HuH-7.5 (cell line): Measurements from ENCODE around the gene HIBCH.
"Not testable (repeated sequence)": the region's sequence is repeated elsewhere in the genome, so short reads cannot be mapped to it uniquely, and the experiment has no call there.

ENCODE experiments used
- DNase-seq: peaks from one replicate; pipeline ENCODE4 v3.0.0; 2011; ENCODE audit warnings: low spot score

HIBCH gene

DNA sequence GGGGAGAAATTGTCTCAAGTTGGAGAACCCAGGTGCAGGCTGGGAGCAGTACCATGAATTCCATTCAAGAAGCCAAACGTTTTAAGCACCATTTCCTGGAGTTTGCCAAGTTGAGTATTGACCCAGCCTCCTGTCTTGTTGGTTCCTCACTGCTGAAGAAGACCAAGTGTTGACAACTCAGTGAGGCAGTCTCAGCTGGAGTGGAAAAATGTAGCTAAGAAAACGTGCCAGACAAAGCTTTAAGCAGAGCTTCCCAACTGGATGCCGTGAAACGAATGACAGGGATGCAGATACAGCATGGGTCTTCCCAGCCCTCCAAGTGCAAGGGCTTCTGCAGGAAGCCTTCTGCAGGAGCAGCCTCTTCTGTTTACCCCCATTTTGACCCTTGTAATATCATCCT, 23.0 kb upstream of the HIBCH start:
- no peak for DNase-seq

DNA sequence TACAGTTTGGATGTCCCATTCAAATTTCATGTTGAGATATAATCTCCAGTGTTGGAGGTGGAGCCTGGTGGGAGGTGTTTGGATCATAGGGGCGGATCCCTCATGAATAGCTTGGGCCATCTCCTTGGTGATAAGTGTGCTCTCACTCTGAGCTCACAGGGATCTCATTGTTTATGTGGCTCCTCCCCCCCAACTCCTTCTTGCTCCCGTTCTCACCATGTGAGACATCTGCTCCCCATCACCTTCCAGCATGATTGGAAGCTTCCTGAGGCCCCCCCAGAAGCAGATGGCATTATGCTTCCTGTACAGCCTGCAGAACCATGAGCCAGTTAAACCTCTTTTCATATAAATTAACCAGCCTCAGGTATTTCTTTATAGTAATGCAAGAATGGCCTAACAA, 20.7 kb upstream of the HIBCH start:
- no peak for DNase-seq

DNA sequence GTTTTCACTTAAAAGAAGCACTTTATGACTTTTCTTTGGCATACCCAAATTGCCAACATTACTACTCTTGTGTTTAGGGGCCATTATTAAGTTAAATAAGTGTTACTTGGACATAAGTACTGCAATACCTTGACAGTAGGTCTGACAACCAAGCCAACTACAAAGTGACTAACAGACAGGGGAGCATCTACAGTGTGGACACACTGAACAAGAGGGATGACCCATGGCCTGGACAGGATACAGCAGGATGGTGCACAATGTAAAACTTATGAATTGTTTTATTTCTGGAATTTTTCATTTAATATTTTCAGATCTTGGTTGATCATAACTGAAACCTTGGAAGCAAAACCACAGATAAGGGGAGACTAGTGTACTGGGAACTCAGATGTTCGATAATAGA, 19.8 kb upstream of the HIBCH start:
- DNase-seq: no peak

DNA sequence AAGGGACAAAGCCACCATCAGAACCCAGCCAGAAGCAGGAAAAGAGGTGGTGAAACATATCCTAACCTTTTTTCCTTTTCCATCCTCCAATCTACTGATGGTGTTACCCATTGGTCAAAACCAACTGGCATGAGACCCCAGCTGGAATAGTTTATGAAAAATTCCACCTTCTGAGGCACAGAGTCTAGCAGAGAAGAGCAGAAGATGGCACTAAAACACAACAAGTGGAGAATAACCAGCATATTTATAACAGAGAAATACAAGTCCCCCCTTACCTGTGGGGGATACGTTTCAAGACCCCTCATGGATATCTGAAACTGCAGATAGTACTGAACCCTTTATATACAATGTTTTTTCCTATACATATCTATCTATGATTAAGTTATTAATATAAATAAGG, 18.8 kb upstream of the HIBCH start:
- no peak for DNase-seq

DNA sequence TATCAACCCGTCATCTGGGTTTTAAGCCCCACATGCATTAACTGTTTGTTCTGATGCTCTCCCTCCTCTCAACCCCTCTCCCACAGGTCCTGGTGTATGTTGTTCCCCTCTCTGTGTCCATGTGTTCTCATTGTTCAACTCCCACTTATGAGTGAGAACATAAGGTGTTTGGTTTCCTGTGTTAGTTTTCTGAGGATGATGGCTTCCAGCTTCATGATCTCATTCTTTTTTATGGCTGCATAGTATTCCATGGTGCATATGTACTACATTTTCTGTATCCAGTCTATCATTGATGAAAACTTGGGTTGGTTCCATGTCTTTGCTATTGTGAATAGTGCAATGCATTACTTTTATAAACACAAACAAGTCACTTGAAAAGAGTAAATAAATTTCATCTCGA, 16.8 kb upstream of the HIBCH start:
- DNase-seq: no peak

DNA sequence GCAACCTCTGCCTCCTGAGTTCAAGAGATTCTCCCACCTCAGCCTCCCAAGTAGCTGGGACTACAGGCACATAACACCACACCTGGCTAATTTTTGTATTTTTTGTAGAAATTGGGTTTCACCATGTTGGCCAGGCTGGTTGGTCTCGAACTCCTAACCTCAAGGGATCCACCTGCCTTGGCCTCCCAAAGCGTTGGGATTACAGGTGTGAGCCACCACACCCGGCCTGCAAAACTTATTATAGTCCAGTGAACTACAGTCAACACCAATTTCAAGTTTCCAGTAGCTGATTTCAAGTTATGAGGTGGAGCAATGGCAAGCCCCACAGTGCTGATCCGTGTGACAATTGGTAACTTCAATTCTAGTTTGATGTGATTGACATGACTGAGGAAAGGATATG, 16.0 kb upstream of the HIBCH start:
- not testable (repeated sequence) for DNase-seq

DNA sequence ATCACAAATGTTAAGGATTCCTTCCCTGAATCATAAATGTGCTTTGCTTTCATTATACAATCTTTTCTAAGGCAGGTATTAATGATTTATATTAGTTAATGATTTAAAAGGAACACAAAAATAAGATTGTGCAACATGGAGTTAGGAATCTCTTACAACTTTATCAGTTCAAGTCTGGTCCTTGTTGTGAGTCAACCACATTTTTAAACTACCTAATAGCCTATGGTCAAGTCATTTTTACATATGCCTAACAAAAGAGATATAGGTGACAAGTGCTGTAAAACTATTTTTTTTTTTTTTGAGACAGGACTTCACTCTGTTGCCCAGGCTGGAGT, 15.6 kb upstream of the HIBCH start:
- DNase-seq: no peak

DNA sequence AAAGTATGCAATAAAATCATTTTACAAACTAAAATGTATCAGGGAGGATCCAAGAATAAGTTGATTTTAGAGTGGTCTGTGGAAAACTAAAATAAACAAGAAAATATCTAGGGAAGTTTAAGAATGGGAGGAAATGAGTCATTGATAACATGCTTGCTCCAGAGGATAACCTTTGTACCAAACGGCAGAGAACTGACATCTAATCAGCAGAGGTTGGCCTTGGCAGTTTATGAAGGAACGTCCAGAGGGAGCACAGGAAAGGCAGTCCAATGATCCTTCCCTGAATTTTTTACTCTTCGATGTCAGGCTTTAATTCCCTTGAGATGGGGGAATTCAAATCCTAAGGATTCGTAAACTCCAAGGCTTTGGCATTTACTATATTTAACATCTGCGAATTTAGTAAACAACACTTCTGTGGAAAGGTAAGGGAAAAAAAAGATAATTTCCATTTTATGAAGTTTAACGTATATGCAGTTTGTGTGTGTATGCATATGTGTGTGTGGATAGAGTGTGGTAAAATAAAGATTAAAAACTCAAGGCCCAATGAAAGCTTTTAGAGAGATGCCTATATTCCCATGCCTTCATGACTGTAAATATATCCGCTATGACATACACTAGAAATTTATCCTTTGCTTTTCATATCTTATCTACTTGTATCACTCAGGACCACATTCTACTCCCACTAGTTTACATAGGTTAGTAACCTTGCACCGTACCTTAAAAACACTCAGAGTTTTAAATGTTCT, 15.0 kb upstream of the HIBCH start:
- DNase-seq: no peak

DNA sequence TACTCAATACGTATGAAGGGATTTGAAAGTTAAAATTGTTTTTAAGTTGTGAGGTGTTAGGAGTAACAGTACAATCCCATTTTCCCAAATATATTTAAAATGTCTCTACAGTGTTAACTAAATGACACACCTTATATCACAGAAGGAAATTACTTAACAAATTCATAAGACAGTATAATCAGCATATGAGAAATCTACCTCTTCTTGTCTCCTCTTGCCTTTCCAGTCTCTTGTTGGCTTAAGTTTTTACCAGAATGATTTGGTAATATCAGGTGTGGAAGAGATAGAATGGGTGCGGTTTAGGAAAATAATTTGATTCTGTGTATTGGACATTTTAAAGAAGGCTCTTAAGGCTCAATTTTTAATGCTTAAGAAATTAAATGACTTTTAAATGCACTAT, 14.3 kb upstream of the HIBCH start:
- no peak for DNase-seq

DNA sequence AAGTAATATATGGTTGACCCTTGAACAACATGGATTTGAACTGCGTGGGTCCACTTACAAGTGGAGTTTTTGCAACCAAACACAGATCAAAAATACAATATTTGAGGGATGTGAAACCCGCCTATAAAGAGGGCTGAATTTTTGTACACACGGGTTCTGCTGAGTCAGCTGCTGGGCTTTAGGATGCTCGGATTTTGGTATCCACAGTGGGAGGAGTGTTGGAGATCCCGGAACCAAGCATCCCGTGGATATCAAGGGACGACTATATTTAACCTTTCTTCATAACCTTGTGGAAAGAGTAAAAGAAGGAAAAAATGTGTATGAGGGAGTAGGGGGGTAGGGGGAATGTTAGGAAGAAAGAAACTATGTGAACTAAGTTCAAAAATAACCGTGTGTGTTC, 13.8 kb upstream of the HIBCH start:
- no peak for DNase-seq

DNA sequence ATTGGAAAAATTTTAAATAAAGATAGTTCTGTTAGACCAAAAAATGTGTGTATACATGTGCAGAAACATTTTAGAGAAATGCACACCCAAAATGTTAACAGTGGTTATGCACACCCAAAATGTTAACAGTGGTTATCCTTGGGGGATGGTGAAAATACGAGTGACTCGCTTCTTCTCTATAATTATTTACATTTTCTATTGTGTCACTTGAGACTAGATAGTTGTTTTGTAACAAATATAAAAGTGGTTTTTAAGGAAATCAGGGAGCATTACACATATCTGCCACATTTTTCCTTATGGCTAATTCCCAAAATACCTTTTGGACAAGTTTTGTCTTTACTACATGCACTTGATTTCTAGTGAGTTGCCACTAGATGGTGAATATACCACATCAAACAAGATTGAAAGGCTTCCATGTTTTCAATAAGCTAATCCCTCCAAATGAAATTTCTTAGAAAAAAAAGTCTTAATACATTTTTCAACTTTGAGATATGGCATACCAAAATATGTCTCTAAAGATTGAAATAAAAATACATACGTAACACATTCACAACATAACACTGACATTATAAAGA, 9.0 kb upstream of the HIBCH start:
- no peak for DNase-seq

DNA sequence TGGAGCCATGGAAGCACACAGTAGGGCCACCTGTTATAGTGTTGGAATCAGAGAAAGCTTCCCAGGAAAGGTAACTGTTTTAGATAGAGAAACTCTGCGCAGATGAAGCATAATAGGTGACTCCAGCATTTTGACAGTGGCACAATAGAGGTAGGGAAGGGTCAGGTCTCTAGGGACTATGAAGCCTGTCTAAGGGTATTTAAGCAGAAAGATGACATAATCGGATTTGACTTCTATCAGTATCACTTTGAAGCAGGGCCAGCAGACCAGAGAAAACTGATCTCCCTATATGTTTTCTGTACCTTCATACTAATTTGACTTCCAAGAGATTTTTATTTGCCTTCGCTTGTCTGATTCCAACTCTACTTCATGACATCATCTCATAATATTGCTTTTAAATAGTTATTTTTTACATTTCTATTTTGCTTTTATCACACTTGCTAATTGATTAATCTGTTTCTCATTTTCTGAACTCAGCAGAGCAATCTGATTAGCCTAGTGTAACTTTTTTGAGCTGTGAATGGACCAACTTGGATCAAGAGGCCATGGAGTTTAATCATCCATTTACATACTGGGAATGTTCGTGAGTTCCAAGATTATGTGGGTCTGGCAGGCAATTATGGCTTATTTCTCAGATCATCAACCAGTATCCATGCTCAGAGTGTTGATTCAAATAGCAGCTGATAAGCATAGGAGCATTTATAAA, 8.4 kb upstream of the HIBCH start:
- DNase-seq: no peak

DNA sequence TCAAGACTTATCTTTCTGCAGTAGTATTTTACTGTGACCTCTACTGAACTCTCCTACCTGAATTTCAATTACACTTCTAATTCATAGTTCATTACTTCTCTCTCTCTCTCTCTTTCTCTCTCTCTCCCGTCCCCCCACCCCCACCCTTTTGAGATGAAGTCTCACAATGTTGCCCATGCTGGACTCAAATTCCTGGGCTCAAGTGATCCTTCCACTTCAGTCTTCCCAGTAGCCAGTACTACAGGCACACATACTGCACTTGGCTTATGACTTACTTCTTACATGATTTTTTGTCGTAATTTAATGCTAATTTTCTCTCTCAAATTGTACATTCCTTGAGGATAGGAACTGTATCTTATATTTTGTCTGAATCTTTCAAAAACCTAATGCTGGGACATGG, 6.0 kb upstream of the HIBCH start:
- no peak for DNase-seq

DNA sequence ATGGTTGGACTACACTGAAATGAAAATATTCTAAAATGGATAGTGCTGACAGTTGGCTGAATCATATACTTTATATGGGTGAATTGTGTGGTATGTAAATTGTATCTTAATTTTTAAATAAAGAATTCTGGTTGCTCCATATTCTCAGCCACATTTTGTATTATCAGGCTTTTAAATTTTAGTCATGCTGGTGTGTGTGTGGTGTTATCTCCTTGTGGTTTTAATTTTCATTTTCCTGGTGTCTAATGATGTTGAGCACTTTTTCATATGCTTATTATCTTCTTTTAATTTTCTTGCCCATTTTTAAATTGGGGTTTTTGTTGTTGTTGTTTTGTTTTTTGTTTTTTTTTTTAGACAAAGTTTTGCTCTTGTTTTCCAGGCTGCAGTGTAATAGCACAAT, 3.8 kb upstream of the HIBCH start:
- DNase-seq: no peak

DNA sequence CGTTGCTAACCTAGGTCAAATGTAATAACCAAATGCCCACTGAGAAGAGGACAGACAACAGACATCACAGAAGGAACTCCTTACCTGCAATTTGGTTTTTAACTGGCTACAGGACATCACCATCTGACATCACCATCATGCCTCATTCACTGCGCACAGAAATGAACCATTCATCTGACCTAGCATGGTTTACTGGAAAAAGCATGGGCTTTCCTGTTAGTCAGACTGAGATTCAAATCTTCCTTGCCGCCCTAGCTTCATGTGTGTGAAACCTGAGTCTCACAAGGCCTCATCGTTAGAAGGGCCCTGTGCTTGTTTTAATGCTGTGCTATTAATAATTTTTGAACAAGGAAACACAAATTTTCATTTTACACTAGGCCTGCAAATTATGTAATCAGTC, 1.1 kb upstream of the HIBCH start:
- DNase-seq: no peak

DNA sequence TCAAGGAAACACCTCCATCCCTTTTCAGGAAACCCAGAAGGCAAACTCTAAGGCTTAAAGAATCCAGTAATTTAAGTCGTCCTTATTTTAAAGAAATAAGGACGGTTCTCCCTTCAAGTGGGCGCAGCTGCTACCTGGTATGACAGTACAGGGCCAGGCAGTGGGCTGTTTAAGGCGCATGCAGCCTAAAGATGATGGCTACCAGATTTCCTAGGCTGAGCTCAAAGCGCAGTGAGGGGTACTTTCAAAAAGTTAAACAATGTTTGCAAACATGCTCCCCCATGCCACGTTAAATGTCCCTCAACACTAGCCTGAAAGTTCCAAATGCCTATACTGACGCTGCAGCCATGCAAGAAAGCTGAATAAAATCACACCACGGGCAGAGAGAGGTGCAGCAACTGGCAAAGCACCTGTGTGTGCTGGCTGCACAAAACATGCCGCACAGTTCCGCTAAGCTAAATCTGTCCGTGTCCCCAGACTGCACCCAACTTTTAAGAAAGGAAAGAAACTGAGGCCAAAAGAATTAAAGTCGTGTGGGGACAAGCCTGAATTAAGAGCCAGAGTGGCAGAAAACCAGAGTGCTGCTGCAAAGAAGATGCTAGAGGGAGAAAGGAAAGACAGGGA, 583 bp downstream of the HIBCH start:
- no peak for DNase-seq

DNA sequence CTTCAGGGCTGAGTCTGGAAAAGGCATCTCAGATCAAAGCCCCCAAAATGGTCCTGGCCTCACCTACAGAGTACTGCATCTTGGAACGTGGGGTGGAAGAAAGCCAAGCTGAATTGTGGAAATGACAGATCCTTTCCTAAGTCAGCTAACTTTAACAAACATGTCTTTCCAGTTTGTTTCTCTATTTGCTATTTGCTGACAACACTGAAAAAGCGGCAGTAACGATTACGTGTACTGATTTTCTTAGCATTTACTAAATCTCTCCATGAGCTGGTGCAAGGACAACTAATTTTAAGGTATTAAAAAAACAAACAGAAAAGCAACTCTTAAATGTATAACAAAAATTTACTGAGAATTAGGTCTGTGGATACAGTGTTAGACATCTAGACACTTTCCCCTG, 1.1 kb downstream of the HIBCH start:
- no peak for DNase-seq

DNA sequence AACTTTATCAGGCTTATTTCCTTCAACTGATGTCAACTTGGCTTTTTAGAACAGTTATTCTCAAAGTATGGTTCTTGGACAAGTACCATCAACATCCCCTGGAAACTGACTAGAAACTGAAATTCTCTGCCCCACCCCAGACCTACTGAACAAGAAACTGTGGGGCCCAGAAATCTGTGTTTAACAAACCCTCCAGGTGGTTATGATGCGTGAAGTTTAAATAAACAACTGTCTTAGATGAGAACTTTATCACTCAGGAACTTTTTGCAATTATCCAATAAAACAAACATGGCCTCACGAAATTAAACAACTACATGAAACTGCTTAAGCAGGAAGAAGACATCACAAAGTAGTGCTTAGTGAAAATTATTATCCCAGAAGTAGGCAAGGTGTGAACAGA, 4.4 kb downstream of the HIBCH start:
- no peak for DNase-seq

DNA sequence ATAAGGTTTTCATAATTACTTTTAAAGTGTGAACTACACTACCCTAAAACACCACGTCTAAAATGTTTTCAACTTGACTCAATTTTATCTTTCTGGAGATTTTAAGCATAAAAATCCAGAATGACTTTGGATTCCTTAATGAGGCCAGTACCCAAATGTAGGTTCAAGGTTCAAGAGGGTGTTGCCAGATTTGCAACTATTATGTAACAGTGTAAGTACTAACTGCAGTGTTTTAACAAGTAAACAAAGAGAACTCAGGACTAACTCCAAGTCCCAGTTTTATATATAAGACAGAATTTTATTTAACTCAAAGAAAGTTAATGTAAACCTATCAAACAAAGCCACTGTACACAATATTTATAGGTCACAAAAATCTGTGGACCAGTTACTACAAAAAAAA, 5.7 kb downstream of the HIBCH start:
- DNase-seq: no peak

DNA sequence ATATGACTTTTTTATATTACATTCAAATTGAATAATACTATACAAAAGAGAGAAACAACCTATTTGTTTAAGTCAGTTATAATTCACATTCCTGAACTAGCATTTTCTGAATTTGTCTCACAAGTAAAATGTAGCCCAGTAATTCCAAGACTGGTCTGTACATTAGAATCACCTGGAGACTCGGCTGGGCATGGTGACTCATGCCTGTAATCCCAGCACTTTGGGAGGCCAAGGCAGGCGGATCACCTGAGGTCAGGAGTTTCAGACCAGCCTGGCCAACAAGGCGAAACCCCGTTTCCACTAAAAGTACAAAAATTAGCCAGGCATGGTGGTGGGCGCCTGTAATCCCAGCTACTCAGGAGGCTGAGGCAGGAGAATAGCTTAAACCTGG, 7.0 kb downstream of the HIBCH start:
- not testable (repeated sequence) for DNase-seq

DNA sequence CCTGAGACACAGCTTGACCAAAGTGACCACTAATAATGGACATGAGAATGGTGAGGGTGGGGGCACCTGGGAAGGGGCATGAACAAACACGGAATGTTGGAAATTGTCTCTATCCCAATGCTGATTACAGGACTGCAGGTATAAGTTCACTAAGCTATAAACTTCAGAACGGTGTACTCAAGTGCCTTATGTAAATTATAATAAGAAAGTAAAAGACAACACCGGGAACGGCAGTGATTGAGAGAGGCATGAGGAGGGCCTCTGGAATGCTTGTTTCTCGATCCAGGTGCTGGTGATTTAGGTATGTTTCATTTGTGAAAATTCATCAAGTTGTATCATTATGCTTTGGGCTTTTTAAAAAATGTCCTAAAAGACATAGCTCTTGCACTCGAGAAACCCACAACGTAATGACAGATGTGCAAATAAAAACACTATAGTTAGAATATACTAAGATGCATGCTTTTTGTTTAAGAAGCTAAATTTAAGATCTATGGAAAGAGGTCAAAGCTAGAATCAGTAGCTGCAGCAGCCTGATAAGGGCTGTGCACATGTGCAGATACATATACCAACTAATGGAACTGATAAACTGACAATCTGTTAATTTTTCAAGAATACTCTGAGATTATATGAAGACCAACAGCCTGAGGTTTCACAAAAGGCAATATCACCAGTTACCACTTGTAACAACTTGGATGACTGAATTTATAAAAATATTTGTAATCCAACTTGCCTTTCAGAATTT, 7.6 kb downstream of the HIBCH start:
- DNase-seq: no peak

DNA sequence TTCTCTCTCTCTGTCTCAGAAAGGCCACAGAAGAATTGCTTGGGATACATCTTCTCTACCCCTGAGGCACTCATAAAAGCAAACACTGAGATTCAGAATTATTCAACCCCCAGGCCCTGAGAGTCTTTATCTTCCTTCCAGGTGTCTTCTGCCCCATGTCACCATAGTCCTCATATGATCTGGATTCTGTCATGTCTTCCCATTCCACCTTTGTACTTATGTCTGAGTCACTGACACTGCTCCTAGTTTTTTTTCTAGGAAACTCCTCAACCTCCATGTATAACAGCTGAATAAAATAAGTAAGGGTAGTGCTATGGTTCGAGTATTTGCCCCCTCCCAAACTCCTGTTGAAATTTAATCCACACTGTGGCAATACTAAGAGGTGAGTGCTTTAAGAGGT, 11.6 kb downstream of the HIBCH start:
- no peak for DNase-seq

DNA sequence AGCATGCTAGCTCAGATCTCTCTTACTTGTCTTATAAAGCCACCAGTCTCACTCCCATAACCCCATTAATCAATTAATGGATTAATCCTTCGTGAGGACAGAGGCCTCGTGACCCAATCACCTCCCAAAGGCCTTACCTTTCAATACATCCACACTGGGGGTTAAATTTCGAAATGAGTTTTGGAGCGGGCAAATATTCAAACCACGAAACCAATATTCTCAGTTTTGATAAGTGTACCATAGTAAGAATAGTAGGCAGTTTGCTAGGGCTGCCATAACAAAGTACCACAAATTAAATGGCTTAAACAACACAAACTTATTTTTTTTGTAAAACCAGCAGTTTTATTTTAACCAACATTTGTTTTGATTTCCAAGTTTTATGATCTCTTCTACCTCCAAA, 15.2 kb downstream of the HIBCH start:
- DNase-seq: no peak
